DOHH2 (cell line): ENCODE measurements around the gene YEATS2.

Experiments used
- H3F3A ChIP-seq: fragments of 200-600 bp; sonication (generic), shearing (Covaris generic); 2 replicates; pipeline ENCODE4 v1.6.0; 2016; ENCODE audit warnings: antibody characterized with exemption, mild to moderate bottlenecking; ENCODE audit not compliant: control insufficient read depth, insufficient read depth
- H3K27ac ChIP-seq: fragments of 200-600 bp; sonication (generic); 2 replicates; pipeline ENCODE4 v1.5.1; 2014; ENCODE audit warnings: low read depth, mild to moderate bottlenecking, low read length, moderate library complexity
- H3K27me3 ChIP-seq: fragments of 200-600 bp; sonication (generic); 2 replicates; pipeline ENCODE4 v1.6.1; 2014; ENCODE audit warnings: mild to moderate bottlenecking, low read length, mixed read lengths; ENCODE audit not compliant: control insufficient read depth
- H3K36me3 ChIP-seq: fragments of 200-600 bp; sonication (generic); 2 replicates; pipeline ENCODE4 v1.6.1; 2014; ENCODE audit warnings: mild to moderate bottlenecking, low read length, moderate library complexity, mixed read lengths; ENCODE audit not compliant: control insufficient read depth
- H3K4me1 ChIP-seq: fragments of 200-600 bp; sonication (generic); 2 replicates; pipeline ENCODE4 v1.6.1; 2014; ENCODE audit warnings: mild to moderate bottlenecking, low read length, mixed read lengths; ENCODE audit not compliant: control insufficient read depth
- H3K4me2 ChIP-seq: fragments of 200-600 bp; sonication (generic); 2 replicates; pipeline ENCODE4 v1.6.0; 2014; ENCODE audit warnings: mild to moderate bottlenecking, low read length, moderate library complexity
- H3K4me3 ChIP-seq: fragments of 200-600 bp; sonication (generic); 2 replicates; pipeline ENCODE4 v1.5.1; 2014; ENCODE audit warnings: mild to moderate bottlenecking, low read length, mixed read lengths
- H3K79me2 ChIP-seq: fragments of 200-600 bp; sonication (generic); 2 replicates; pipeline ENCODE4 v1.6.1; 2014; ENCODE audit warnings: mild to moderate bottlenecking, low read length, mixed read lengths; ENCODE audit not compliant: control insufficient read depth
- H3K9me2 ChIP-seq: fragments of 200-600 bp; sonication (generic); replicated peaks from 2 replicates; pipeline ENCODE4 v1.6.1; 2014; ENCODE audit warnings: mild to moderate bottlenecking, low read length, mixed read lengths; ENCODE audit not compliant: control insufficient read depth
- H3K9me3 ChIP-seq: fragments of 200-600 bp; sonication (generic); 2 replicates; pipeline ENCODE4 v1.6.1; 2014; ENCODE audit warnings: antibody characterized with exemption, low read length, mixed read lengths; ENCODE audit not compliant: control insufficient read depth, insufficient read depth
- H4K20me1 ChIP-seq: fragments of 200-600 bp; sonication (generic); 2 replicates; pipeline ENCODE4 v1.6.0; 2014; ENCODE audit warnings: low read depth, mild to moderate bottlenecking, antibody characterized with exemption, low read length, moderate library complexity; ENCODE audit not compliant: control insufficient read depth, insufficient read depth
- CTCF ChIP-seq: fragments of 200-600 bp; sonication (generic); IDR thresholded peaks from one replicate; pipeline ENCODE4 v1.5.1; 2014; ENCODE audit warnings: antibody characterized with exemption, mild to moderate bottlenecking, low read depth, low read length; ENCODE audit not compliant: poor library complexity, severe bottlenecking
- EZH2phosphoT487 ChIP-seq: fragments of 200-600 bp; sonication (generic); IDR thresholded peaks from 2 replicates; pipeline ENCODE4 v1.6.1; 2017; ENCODE audit warnings: borderline replicate concordance, mild to moderate bottlenecking, antibody characterized with exemption, low read length, moderate library complexity, mixed read lengths

Gene YEATS2

GRCh38 chr3:183808355-183808754 is 110.8 kb downstream of the YEATS2 start:
- TF ChIP-seq EZH2phosphoT487 (no peak), CTCF (no peak)
- Histone ChIP-seq H3F3A (no peaks in the 10 kb centered on the region), H3K4me3 (no peak overlapping the region), H3K27me3 (no peaks in the 10 kb centered on the region), H3K4me1 (no peaks in the 10 kb centered on the region), H4K20me1 (no peaks in the 10 kb centered on the region), H3K9me3 (no peaks in the 10 kb centered on the region), H3K9me2 (no peaks in the 10 kb centered on the region), H3K4me2 (no peak overlapping the region), H3K36me3 (peaks cover 88% of the 10 kb centered on the region), H3K27ac (no peak overlapping the region), H3K79me2 (no peaks in the 10 kb centered on the region)

DNA sequence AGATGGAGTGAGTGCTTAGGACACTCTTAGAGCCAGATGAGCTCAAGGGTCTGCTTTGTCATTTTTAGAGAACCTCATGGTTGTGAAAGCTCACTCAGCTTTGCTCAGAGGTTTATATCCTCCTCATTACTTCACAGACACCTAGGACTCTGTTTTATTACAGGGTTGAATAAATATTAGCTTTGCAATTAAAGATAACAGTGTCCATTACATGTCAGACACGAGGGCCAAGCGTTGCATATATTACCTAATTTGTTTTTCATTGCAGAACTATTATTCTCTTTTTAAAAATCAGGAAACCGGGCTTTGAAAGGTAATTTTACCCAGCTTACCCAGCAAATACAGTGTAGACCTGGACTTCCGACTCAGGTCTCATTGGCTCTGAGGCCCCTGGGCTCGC is 111.7 kb downstream of the YEATS2 start:
- no peaks in the 10 kb centered on the region for H3K27me3 ChIP-seq
- H3K36me3 ChIP-seq = peaks cover 79% of the 10 kb centered on the region
- no peak overlapping the region for H3K4me2 ChIP-seq
- no peaks in the 10 kb centered on the region for H3K4me1 ChIP-seq
- no peak for TF ChIP-seq CTCF
- no peak for TF ChIP-seq EZH2phosphoT487
- no peaks in the 10 kb centered on the region for H3K9me2 ChIP-seq
- no peaks in the 10 kb centered on the region for H3F3A ChIP-seq
- H3K4me3 ChIP-seq = no peak overlapping the region
- H3K27ac ChIP-seq = no peak overlapping the region
- no peaks in the 10 kb centered on the region for H3K79me2 ChIP-seq
- no peaks in the 10 kb centered on the region for H4K20me1 ChIP-seq
- no peaks in the 10 kb centered on the region for H3K9me3 ChIP-seq

DNA sequence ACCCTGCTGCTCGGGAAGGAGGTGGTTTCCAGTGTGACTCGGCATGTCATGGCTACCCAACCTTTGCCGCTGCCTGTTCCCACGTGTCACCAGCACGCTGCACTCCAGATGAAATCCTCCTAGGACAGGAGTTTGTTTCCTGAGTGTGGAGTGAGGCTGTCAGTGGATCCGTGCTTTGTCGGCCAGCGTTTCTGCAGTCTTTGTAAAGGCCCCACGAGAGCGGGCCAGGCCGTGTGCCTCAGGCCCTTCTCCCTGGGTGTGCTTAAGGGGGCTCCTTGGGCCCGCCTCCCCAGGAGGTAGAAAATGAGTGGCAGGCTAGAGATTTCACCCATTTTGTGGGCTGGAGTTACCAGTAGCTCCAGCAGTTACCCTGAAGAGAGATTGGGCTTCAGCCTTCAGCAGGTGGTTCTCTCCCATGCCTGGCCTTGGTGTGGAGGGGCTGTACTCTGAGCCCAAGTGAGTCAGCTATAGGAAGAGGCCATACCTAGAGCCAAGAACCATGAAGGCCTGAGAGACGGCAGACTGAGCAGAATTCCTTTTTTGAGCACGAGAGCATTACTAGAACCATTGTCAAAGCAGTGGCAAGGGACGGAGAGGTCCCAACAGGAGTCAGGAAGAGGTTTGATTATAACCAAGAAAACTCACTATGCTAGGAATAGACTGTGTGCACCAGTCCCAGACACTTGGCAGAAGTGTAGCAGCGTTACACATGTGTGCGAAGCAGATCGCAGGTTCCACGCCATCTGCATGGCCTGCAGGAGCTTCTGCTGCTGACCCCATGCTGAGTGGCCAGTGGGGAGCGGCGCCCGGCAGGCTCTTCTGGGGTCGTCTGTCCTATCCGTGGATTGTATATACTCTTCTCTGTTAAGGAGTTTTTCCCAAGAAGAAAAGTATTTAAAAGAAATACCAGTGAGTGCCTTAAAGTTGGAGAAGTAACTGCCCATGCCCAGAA is 113.3 kb downstream of the YEATS2 start:
- H3K79me2 ChIP-seq = no peaks in the 10 kb centered on the region
- H3K27ac ChIP-seq = no peak overlapping the region
- H3K9me2 ChIP-seq = no peaks in the 10 kb centered on the region
- peaks cover 6% of the 10 kb centered on the region; the same call in 1 of the 2 replicates for H3F3A ChIP-seq
- H3K4me1 ChIP-seq = no peaks in the 10 kb centered on the region
- no peaks in the 10 kb centered on the region for H3K27me3 ChIP-seq
- no peak overlapping the region for H3K4me3 ChIP-seq
- H3K36me3 ChIP-seq = peaks cover 62% of the 10 kb centered on the region
- H3K4me2 ChIP-seq = no peak overlapping the region
- H3K9me3 ChIP-seq = no peaks in the 10 kb centered on the region
- H4K20me1 ChIP-seq = 0 out of 2 replicates have a peak, but pooled peaks cover 6% of the 10 kb centered on the region
- TF ChIP-seq EZH2phosphoT487 (no peak), CTCF (no peak)
